CD4-positive, alpha-beta T cell (primary cell): ENCODE data around the gene PTGFRN. TPM values are rescaled to one million over a fixed set of nuclear protein-coding genes. Genes with fewer than 3 reads are reported as not detected.
A peak's percentile ranks its signal among the peaks of the same experiment; 100 is the strongest.

Experiments
- ATAC-seq: fragments of 200-7000 bp; cut with Tn5 transposase; one replicate; pipeline ENCODE4 v1.10.0; 2022; ENCODE audit warnings: mild to moderate bottlenecking; ENCODE audit not compliant: poor library complexity
- CTCF ChIA-PET: fragments of 350-600 bp; sonication (Branson Sonifier 250); formaldehyde crosslinking; loops from one replicate; lab custom pipeline; 2021; ENCODE audit warnings: antibody characterized with exemption, inconsistent platforms; lab: Charles Lee
- POLR2A ChIA-PET: fragments of 350-600 bp; sonication (Branson Sonifier 250); formaldehyde crosslinking; loops from one replicate; lab custom pipeline; 2021; ENCODE audit warnings: antibody characterized with exemption, inconsistent platforms; lab: Charles Lee
- DNase-seq, 14 experiments: peaks; one replicate each; pipeline ENCODE4 v3.0.0-alpha.2; 2013 to 2020; ENCODE audit warnings: mixed read lengths in 2 of 14
- H3K27ac ChIP-seq, 2 donors: one replicate each; pipeline versions ENCODE4 v1.5.1 to v1.7.0; 2013; ENCODE audit warnings: low read length in 2 of 2, low read depth in 1 of 2, mild to moderate bottlenecking in 1 of 2
- H3K27me3 ChIP-seq, 2 experiments: 1 replicate in 1 of 2; 2 replicates in 1 of 2; pipeline versions ENCODE4 v1.6.1 to v1.7.0; 2013; ENCODE audit warnings: low read length in 2 of 2, control low read depth in 1 of 2, mild to moderate bottlenecking in 1 of 2, moderate library complexity in 1 of 2; ENCODE audit not compliant: insufficient read depth in 2 of 2, control insufficient read depth in 1 of 2
- H3K36me3 ChIP-seq: one replicate; pipeline ENCODE4 v1.6.1; 2013; ENCODE audit warnings: low read length, control low read depth; ENCODE audit not compliant: insufficient read depth
- H3K4me1 ChIP-seq: one replicate; pipeline ENCODE4 v1.6.1; 2013; ENCODE audit warnings: low read length, control low read depth; ENCODE audit not compliant: insufficient read depth
- H3K4me3 ChIP-seq: one replicate; pipeline ENCODE4 v1.5.1; 2013; ENCODE audit warnings: mild to moderate bottlenecking, low read length, moderate library complexity
- H3K9me3 ChIP-seq, 2 experiments: 1 replicate in 1 of 2; 2 replicates in 1 of 2; pipeline versions ENCODE4 v1.6.1 to v1.7.0; 2013; ENCODE audit warnings: low read length in 2 of 2, mild to moderate bottlenecking in 2 of 2, control low read depth in 1 of 2, moderate library complexity in 1 of 2; ENCODE audit not compliant: control insufficient read depth in 1 of 2, insufficient read depth in 1 of 2
- H3K27ac Mint-ChIP-seq: one replicate; pipeline ENCODE4 v1.8.0; 2020; ENCODE audit warnings: mixed read lengths
- H3K27me3 Mint-ChIP-seq: one replicate; pipeline ENCODE4 v1.8.0; 2021; ENCODE audit warnings: mixed read lengths
- H3K36me3 Mint-ChIP-seq: one replicate; pipeline ENCODE4 v1.8.0; 2021; ENCODE audit warnings: low read depth, mixed read lengths
- H3K4me1 Mint-ChIP-seq: one replicate; pipeline ENCODE4 v1.8.0; 2021; ENCODE audit warnings: low read depth, mixed read lengths
- H3K4me3 Mint-ChIP-seq: one replicate; pipeline ENCODE4 v1.8.0; 2020; ENCODE audit warnings: mild to moderate bottlenecking, mixed read lengths
- H3K9me3 Mint-ChIP-seq: one replicate; pipeline ENCODE4 v1.8.0; 2020; ENCODE audit warnings: mixed read lengths
- intact Hi-C, 2 experiments: fragments of 100-400 bp; cut with DNase I in 1 of 2; cut with micrococcal nuclease in 1 of 2; formaldehyde crosslinking; loops; one replicate each; pipeline versions ENCODE4 v1.15.1 to v1.9.0; 2023 to 2025; cut with DNase I, micrococcal nuclease
- total RNA-seq, 174 experiments: library from RNA in 2 of 174; stranded (reverse) in 2 of 174; gene quantifications; one replicate each; pipeline ENCODE4 v1.2.3 and lab custom pipeline; 2021 to 2026
- TF ChIP-seq, protein P1 (sequence below): fragments of 200-600 bp; IDR thresholded peaks from one replicate; pipeline ENCODE4 v1.8.0; 2022; ENCODE audit warnings: antibody characterized with exemption, mild to moderate bottlenecking

Gene PTGFRN
- total RNA-seq, 2 experiments from 2014 or later: 0.38 to 0.45 TPM

DNA sequence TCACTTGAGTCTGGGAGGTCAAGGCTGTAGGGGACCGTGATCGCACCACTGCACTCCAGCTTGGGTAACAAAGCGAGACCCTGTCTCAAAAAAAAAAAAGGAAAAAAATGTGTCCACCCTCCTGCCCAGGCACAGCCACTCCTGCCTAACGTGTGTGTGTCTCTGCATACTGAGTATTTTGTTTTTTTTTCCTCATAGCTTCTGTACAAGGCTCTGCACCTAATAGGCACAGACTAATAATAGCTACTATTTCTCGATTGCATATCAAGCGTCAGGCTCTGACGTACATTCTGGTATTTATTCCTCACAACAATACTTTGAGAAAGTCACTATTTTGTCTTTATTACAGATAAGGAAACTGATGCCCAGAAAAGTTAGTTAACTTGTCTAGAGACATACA lies 5.0 kb downstream of the PTGFRN start:
- DNase-seq (no peak), ATAC-seq (no peak)
- Histone ChIP-seq H3K4me3 (no peak overlapping the region), H3K4me1 (peaks cover 19% of the 10 kb centered on the region), H3K9me3 (no peaks in the 10 kb centered on the region), H3K36me3 (no peaks in the 10 kb centered on the region), H3K27ac (no peak overlapping the region), H3K27me3 (peaks cover 0 to 4% of the 10 kb centered on the region in 2 experiments)
- POLR2A ChIA-PET: interaction anchor here (1.3 kb wide), 1 partner anchor 73 kb away, joined by 4 read pairs; no protein-coding TSS in a partner anchor
- intact Hi-C loops: no loop called here
- Mint-ChIP-seq H3K4me3 (no peak overlapping the region), H3K27me3 (no peaks in the 10 kb centered on the region), H3K36me3 (no peaks in the 10 kb centered on the region), H3K4me1 (peaks cover 6% of the 10 kb centered on the region), H3K27ac (no peak overlapping the region), H3K9me3 (no peaks in the 10 kb centered on the region)
- TF ChIP-seq, protein P1, sequence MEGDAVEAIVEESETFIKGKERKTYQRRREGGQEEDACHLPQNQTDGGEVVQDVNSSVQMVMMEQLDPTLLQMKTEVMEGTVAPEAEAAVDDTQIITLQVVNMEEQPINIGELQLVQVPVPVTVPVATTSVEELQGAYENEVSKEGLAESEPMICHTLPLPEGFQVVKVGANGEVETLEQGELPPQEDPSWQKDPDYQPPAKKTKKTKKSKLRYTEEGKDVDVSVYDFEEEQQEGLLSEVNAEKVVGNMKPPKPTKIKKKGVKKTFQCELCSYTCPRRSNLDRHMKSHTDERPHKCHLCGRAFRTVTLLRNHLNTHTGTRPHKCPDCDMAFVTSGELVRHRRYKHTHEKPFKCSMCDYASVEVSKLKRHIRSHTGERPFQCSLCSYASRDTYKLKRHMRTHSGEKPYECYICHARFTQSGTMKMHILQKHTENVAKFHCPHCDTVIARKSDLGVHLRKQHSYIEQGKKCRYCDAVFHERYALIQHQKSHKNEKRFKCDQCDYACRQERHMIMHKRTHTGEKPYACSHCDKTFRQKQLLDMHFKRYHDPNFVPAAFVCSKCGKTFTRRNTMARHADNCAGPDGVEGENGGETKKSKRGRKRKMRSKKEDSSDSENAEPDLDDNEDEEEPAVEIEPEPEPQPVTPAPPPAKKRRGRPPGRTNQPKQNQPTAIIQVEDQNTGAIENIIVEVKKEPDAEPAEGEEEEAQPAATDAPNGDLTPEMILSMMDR: no peak
- CTCF ChIA-PET: no interaction called here

DNA sequence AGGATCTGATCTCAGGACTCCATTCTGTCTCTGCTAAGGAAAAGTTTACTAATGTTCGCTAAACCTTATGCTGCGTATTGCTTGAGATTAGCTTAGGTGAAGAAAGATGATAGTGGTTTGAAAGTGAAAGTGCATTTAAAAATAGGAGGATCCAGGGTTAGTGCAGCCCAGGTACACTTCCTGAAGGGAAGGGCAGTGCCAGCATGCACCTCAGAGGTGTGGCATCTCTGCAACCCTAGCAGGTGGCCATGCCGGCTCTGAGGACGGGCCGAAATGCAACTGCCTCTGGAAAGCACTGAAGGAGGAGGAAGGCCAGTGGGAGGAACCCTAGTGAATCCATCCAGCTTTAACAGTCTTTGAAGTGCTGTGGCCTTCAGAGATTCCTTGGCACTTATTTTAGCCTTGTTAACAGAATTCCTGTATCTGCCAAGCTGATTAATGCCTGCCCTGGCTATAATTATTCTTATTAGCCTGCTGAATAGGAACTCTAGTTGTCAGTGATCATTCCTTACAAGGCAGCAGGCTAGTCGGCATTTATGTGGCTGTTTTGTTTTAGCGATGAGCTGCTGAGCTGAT lies 5.5 kb downstream of the PTGFRN start:
- H3K27me3 ChIP-seq: peaks cover 0 to 3% of the 10 kb centered on the region in 2 experiments
- H3K36me3 ChIP-seq: no peaks in the 10 kb centered on the region
- no peaks in the 10 kb centered on the region for H3K27me3 Mint-ChIP-seq
- no peak overlapping the region for H3K27ac Mint-ChIP-seq
- intact Hi-C loops: no loop called here
- CTCF ChIA-PET: no interaction called here
- H3K4me1 ChIP-seq: peaks cover 16% of the 10 kb centered on the region
- H3K9me3 Mint-ChIP-seq: no peaks in the 10 kb centered on the region
- peaks cover 6% of the 10 kb centered on the region for H3K4me1 Mint-ChIP-seq
- no peaks in the 10 kb centered on the region for H3K9me3 ChIP-seq
- DNase-seq: peak in 1 of 14 experiments; percentile 21
- POLR2A ChIA-PET: interaction anchor here (1.0 to 1.3 kb wide), 2 partner anchors 14 to 72 kb away, joined by 3 to 4 read pairs; no protein-coding TSS in a partner anchor
- ATAC-seq: no peak
- H3K36me3 Mint-ChIP-seq: no peaks in the 10 kb centered on the region
- TF ChIP-seq, protein P1: no peak
- H3K4me3 ChIP-seq: peak overlapping the region; percentile 19
- no peak overlapping the region for H3K27ac ChIP-seq
- H3K4me3 Mint-ChIP-seq: no peak overlapping the region

DNA sequence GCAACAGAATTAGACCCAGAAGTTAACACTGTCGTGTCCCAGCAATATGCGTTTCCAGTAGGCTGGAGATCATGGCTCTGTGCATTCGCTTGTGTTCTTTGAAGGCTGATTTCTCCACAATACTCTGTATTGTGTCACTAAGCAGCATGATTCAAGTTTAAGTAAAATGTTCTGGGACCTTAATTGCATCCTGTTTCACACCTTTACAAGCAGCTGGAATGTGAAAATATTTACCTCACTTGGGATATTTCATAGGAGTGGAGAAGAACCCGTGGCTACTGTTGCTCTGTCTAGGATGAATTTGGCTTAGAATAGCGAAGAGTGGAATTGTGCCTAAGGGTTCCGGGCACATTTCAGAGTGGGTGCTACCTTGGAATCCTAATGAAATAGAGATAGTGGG lies 6.3 kb downstream of the PTGFRN start:
- Mint-ChIP-seq H3K4me1 (peaks cover 6% of the 10 kb centered on the region), H3K36me3 (no peaks in the 10 kb centered on the region), H3K27ac (no peak overlapping the region), H3K27me3 (no peaks in the 10 kb centered on the region), H3K4me3 (no peak overlapping the region), H3K9me3 (no peaks in the 10 kb centered on the region)
- TF ChIP-seq, protein P1: no peak
- no peaks in the 10 kb centered on the region for H3K27me3 ChIP-seq
- DNase-seq (no peak), ATAC-seq (no peak)
- ChIA-PET POLR2A (interaction anchor here (0.7 to 1.3 kb wide), 3 partner anchors 15 to 144 kb away, joined by 3 to 4 read pairs (median 3); partner anchors contain the start of gene TTF2), CTCF (no interaction called here)
- no peak overlapping the region for H3K4me3 ChIP-seq
- no peak overlapping the region for H3K27ac ChIP-seq
- H3K4me1 ChIP-seq: peaks cover 10% of the 10 kb centered on the region
- no peaks in the 10 kb centered on the region for H3K9me3 ChIP-seq
- H3K36me3 ChIP-seq: no peaks in the 10 kb centered on the region
- intact Hi-C loops: no loop called here
